ENCODE results near the gene ZNF777.

DNA sequence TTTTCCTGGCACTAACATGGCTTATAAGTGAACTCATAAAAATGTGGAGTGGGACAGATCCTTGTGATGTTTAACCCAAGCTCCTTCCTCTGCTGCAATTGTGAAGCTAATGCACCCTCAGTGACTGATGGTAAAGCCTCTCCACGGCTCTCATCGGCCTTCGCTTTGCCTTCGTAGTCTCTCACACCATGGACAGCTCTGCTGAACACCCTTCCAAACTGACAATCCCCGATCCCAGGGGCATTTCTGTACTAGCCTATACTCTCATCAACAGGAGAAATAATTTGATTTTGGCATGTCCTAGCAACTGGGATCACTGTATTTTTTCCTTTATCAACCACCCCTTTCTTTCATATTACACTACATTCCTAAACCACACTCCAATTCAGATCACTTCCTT lies 6.1 kb downstream of the ZNF777 start:
- TF ChIP-seq, protein P1, sequence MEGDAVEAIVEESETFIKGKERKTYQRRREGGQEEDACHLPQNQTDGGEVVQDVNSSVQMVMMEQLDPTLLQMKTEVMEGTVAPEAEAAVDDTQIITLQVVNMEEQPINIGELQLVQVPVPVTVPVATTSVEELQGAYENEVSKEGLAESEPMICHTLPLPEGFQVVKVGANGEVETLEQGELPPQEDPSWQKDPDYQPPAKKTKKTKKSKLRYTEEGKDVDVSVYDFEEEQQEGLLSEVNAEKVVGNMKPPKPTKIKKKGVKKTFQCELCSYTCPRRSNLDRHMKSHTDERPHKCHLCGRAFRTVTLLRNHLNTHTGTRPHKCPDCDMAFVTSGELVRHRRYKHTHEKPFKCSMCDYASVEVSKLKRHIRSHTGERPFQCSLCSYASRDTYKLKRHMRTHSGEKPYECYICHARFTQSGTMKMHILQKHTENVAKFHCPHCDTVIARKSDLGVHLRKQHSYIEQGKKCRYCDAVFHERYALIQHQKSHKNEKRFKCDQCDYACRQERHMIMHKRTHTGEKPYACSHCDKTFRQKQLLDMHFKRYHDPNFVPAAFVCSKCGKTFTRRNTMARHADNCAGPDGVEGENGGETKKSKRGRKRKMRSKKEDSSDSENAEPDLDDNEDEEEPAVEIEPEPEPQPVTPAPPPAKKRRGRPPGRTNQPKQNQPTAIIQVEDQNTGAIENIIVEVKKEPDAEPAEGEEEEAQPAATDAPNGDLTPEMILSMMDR (conservative IDR thresholded peaks at IDR 0.05; ENCODE audit: low read depth in 2 of 2): no peak
- TF ChIP-seq EZH2 (IDR thresholded peaks at IDR 0.05; ENCODE audit: low read depth, unreplicated experiment): no peak
- TF ChIP-seq CREB1 (CRISPR knock-in tag; IDR thresholded peaks at IDR 0.05; ENCODE audit: low read depth): no peak
- TF ChIP-seq POLR2AphosphoS5 (IDR thresholded peaks at IDR 0.05; ENCODE audit: low read depth): no peak
- TF ChIP-seq, protein P2, sequence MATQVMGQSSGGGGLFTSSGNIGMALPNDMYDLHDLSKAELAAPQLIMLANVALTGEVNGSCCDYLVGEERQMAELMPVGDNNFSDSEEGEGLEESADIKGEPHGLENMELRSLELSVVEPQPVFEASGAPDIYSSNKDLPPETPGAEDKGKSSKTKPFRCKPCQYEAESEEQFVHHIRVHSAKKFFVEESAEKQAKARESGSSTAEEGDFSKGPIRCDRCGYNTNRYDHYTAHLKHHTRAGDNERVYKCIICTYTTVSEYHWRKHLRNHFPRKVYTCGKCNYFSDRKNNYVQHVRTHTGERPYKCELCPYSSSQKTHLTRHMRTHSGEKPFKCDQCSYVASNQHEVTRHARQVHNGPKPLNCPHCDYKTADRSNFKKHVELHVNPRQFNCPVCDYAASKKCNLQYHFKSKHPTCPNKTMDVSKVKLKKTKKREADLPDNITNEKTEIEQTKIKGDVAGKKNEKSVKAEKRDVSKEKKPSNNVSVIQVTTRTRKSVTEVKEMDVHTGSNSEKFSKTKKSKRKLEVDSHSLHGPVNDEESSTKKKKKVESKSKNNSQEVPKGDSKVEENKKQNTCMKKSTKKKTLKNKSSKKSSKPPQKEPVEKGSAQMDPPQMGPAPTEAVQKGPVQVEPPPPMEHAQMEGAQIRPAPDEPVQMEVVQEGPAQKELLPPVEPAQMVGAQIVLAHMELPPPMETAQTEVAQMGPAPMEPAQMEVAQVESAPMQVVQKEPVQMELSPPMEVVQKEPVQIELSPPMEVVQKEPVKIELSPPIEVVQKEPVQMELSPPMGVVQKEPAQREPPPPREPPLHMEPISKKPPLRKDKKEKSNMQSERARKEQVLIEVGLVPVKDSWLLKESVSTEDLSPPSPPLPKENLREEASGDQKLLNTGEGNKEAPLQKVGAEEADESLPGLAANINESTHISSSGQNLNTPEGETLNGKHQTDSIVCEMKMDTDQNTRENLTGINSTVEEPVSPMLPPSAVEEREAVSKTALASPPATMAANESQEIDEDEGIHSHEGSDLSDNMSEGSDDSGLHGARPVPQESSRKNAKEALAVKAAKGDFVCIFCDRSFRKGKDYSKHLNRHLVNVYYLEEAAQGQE (IDR thresholded peaks at IDR 0.05; ENCODE audit: unreplicated experiment): no peak
- no peak for TF ChIP-seq JUNB (IDR thresholded peaks at IDR 0.05; ENCODE audit: unreplicated experiment)
- no peak for TF ChIP-seq EZH2phosphoT487 (IDR thresholded peaks at IDR 0.05; ENCODE audit: unreplicated experiment)

Data from GM23338 (cell line).